Keratinocyte (primary cell): Measurements from ENCODE around the gene SFSWAP.

Experiments
- EZH2 ChIP-seq: IDR thresholded peaks from one replicate; pipeline ENCODE4 v1.6.1; 2012; ENCODE audit warnings: inconsistent platforms, mild to moderate bottlenecking, low read length, moderate library complexity
- TF ChIP-seq, protein P1 (sequence below), 3 experiments: IDR thresholded peaks in 1 of 3; conservative IDR thresholded peaks in 1 of 3; optimal IDR thresholded peaks in 1 of 3; 2 replicates in 2 of 3; 3 replicates in 1 of 3; pipeline versions ENCODE3 to v1.5.1; 2011; ENCODE audit warnings: low read length in 3 of 3, mild to moderate bottlenecking in 3 of 3, moderate library complexity in 2 of 3, control low read depth in 1 of 3, inconsistent platforms in 1 of 3; ENCODE audit not compliant: insufficient read depth in 2 of 3; ENCODE audit errors: extremely low read depth in 1 of 3

DNA sequence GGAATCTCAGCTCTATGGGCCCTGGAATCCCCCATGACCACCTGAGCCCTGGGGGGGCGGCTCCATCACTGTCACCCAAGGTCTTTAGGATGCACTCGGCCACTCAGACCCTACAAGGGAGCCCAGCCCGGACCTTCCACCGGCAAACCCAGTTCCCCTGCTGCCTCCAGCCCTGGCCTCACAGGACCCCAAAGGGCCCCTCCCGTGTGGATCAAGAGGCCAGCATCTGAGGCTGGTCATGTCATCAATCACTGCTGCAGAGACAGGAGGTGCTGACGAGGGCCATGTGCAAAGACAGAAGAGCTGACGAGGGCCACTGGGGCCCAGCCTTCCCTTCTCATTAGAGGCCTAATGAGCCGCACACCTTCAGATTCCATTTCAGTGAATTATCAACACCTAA, 39.0 kb upstream of the SFSWAP start:
- TF ChIP-seq, protein P1, sequence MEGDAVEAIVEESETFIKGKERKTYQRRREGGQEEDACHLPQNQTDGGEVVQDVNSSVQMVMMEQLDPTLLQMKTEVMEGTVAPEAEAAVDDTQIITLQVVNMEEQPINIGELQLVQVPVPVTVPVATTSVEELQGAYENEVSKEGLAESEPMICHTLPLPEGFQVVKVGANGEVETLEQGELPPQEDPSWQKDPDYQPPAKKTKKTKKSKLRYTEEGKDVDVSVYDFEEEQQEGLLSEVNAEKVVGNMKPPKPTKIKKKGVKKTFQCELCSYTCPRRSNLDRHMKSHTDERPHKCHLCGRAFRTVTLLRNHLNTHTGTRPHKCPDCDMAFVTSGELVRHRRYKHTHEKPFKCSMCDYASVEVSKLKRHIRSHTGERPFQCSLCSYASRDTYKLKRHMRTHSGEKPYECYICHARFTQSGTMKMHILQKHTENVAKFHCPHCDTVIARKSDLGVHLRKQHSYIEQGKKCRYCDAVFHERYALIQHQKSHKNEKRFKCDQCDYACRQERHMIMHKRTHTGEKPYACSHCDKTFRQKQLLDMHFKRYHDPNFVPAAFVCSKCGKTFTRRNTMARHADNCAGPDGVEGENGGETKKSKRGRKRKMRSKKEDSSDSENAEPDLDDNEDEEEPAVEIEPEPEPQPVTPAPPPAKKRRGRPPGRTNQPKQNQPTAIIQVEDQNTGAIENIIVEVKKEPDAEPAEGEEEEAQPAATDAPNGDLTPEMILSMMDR (optimal IDR thresholded peaks at IDR 0.05 in 1 of 3, IDR thresholded peaks at IDR 0.05 in 1 of 3, conservative IDR thresholded peaks at IDR 0.05 in 1 of 3; ENCODE audit: extremely low read depth in 1 of 3, insufficient read depth in 2 of 3, low read length in 3 of 3) = no peak
- TF ChIP-seq EZH2 = no peak
